ENCODE measurements around the gene SREK1.
"Not testable (repeated sequence)": the region's sequence is repeated elsewhere in the genome, so short reads cannot be mapped to it uniquely, and the experiment has no call there.

The SREK1 gene

GRCh38 chr5:66144074-66144833, at the start of gene SREK1:
Gene SREK1, plus strand, starts transcription at chr5:66144300. Its CDS starts 77 bp downstream, at chr5:66144377.
- peak; percentile 78 for DNase-seq (ENCODE audit: low read depth, low spot score)

- DNase-seq (ENCODE audit: low read depth, low spot score): no peak
Measured at GRCh38 chr5:66100851-66101250, 43.2 kb upstream of the SREK1 start.

GRCh38 chr5:66113160-66113559, 30.9 kb upstream of the SREK1 start:
- DNase-seq (ENCODE audit: low read depth, low spot score): no peak

GRCh38 chr5:66118304-66118703, 25.8 kb upstream of the SREK1 start:
- DNase-seq (ENCODE audit: low read depth, low spot score): no peak

- no peak for DNase-seq (ENCODE audit: low read depth, low spot score)
Measured at GRCh38 chr5:66122379-66123034, 21.6 kb upstream of the SREK1 start.

- DNase-seq (ENCODE audit: low read depth, low spot score): no peak
Measured at GRCh38 chr5:66129144-66129543, 15.0 kb upstream of the SREK1 start.

GRCh38 chr5:66130493-66130892, 13.6 kb upstream of the SREK1 start:
- no peak for DNase-seq (ENCODE audit: low read depth, low spot score)

- no peak for DNase-seq (ENCODE audit: low read depth, low spot score)
Measured at GRCh38 chr5:66134407-66134861, 9.7 kb upstream of the SREK1 start.

GRCh38 chr5:66136053-66136452, 8.0 kb upstream of the SREK1 start:
- DNase-seq (ENCODE audit: low read depth, low spot score): no peak

- DNase-seq (ENCODE audit: low read depth, low spot score): not testable (repeated sequence)
Measured at GRCh38 chr5:66136944-66137343, 7.2 kb upstream of the SREK1 start.

GRCh38 chr5:66138637-66139317, 5.3 kb upstream of the SREK1 start:
- no peak for DNase-seq (ENCODE audit: low read depth, low spot score)

- DNase-seq (ENCODE audit: low read depth, low spot score): no peak
Measured at GRCh38 chr5:66139318-66139712, 4.8 kb upstream of the SREK1 start.

GRCh38 chr5:66142417-66142816, 1.7 kb upstream of the SREK1 start:
- no peak for DNase-seq (ENCODE audit: low read depth, low spot score)

- DNase-seq (ENCODE audit: low read depth, low spot score): no peak
Measured at GRCh38 chr5:66143473-66144073, 527 bp upstream of the SREK1 start.

GRCh38 chr5:66144834-66145390, 812 bp downstream of the SREK1 start:
- no peak for DNase-seq (ENCODE audit: low read depth, low spot score)

- DNase-seq (ENCODE audit: low read depth, low spot score): no peak
Measured at GRCh38 chr5:66145737-66146136, 1.6 kb downstream of the SREK1 start.

- DNase-seq (ENCODE audit: low read depth, low spot score): no peak
Measured at GRCh38 chr5:66149950-66150349, 5.8 kb downstream of the SREK1 start.

GRCh38 chr5:66151030-66151429, 6.9 kb downstream of the SREK1 start:
- DNase-seq (ENCODE audit: low read depth, low spot score): no peak

- no peak for DNase-seq (ENCODE audit: low read depth, low spot score)
Measured at GRCh38 chr5:66151491-66151890, 7.4 kb downstream of the SREK1 start.

GRCh38 chr5:66157046-66157445, 12.9 kb downstream of the SREK1 start:
- no peak for DNase-seq (ENCODE audit: low read depth, low spot score)

- no peak for DNase-seq (ENCODE audit: low read depth, low spot score)
Measured at GRCh38 chr5:66161356-66161755, 17.3 kb downstream of the SREK1 start.

Data from iPS DF 19.7 (cell line).